Motor neuron (in vitro differentiated cells): ENCODE results near the gene CYTH4. TPM values are rescaled to one million over a fixed set of nuclear protein-coding genes. Genes with fewer than 3 reads are reported as not detected.
A peak's percentile ranks its signal among the peaks of the same experiment; 100 is the strongest.

Source experiments
- ATAC-seq, 8 experiments: fragments of 200-7000 bp; cut with Tn5 transposase; replicated peaks in 6 of 8; 2 replicates each; pipeline ENCODE4 v1.8.0; 2021; ENCODE audit warnings: mild to moderate bottlenecking in 8 of 8, moderate library complexity in 8 of 8
- H3K27ac ChIP-seq, 2 donors: fragments of 250-450 bp; sonication (Bioruptor Pico); 2 replicates each; pipeline ENCODE4 v1.9.0; 2021; ENCODE audit warnings: antibody characterized with exemption in 2 of 2, mild to moderate bottlenecking in 2 of 2, moderate library complexity in 1 of 2
- H3K4me1 ChIP-seq, 2 donors: fragments of 250-450 bp; sonication (Bioruptor Pico); replicated peaks in 1 of 2; 2 replicates each; pipeline ENCODE4 v1.6.1; 2021; ENCODE audit warnings: antibody characterized with exemption in 2 of 2, mild to moderate bottlenecking in 2 of 2, moderate library complexity in 1 of 2
- H3K4me3 ChIP-seq, 5 donors: fragments of 250-450 bp; sonication (Bioruptor Pico); 2 replicates each; pipeline ENCODE4 v1.9.0; 2021; ENCODE audit warnings: antibody characterized with exemption in 5 of 5, mild to moderate bottlenecking in 5 of 5, moderate library complexity in 4 of 5
- WGBS, 10 experiments: fragments of 450-650 bp; shearing (Covaris generic); methylation state at CpG; one replicate each; pipeline ENCODE4 v1.0.0; 2022; 5-methylcytosine and 5-hydroxymethylcytosine counted together
- in situ Hi-C, 9 experiments: fragments of 400-800 bp; cut with MboI; loops; one replicate each; pipeline ENCODE4 v1.15.0; 2021; ENCODE audit warnings: low sequenced_read_pairs in 9 of 9, low pct_unique_long_range_greater_than_20kb in 2 of 9; ENCODE audit not compliant: unreplicated experiment in 9 of 9
- total RNA-seq, 8 experiments: library from RNA; unstranded; fragments of 300-600 nt; gene quantifications; 2 replicates each; pipeline versions ENCODE4 v1.2.3 to v1.2.4, GENCODE V29; 2022

CYTH4 gene
- total RNA-seq, 8 experiments from 2014 or later = 0.50 to 2.9 (median 1.6) TPM; not detected in 3

GRCh38 chr22:37254867-37255233 lies 27.5 kb upstream of the CYTH4 start:
- Histone ChIP-seq H3K4me3 (no peak overlapping the region), H3K27ac (no peak overlapping the region), H3K4me1 (peaks cover 18 to 25% of the 10 kb centered on the region in 2 donors)
- 10 to 65% (median 38%) methylated on average over 2 to 5 of the region's 5 CpGs for WGBS, 10 experiments
- in situ Hi-C loops = no loop called here
- peak in 2 of 8 experiments; percentile 8 to 11 for ATAC-seq

- no peak for ATAC-seq
- in situ Hi-C loops = no loop called here
Measured at GRCh38 chr22:37255558-37256006, 26.7 kb upstream of the CYTH4 start.

GRCh38 chr22:37256075-37256726 lies 26.1 kb upstream of the CYTH4 start:
- in situ Hi-C loops = no loop called here
- WGBS, 10 experiments = 93 to 100% (median 100%) methylated on average over 1 to 3 of the region's 10 CpGs; no CpG with 5 or more reads in 7 of the 10 experiments
- Histone ChIP-seq H3K4me3 (no peak overlapping the region), H3K4me1 (peaks cover 24 to 30% of the 10 kb centered on the region in 2 donors), H3K27ac (no peak overlapping the region)
- no peak for ATAC-seq

More at GRCh38 chr22:37255558-37256006, 26.7 kb upstream of the CYTH4 start:
- no peak overlapping the region for H3K27ac ChIP-seq
- no peak overlapping the region for H3K4me3 ChIP-seq
- H3K4me1 ChIP-seq = peaks cover 22 to 29% of the 10 kb centered on the region in 2 donors

- Histone ChIP-seq H3K27ac (peak overlapping the region; percentile 57 to 71), H3K4me1 (peaks cover 24 to 28% of the 10 kb centered on the region in 2 donors), H3K4me3 (no peak overlapping the region)
- in situ Hi-C loops = no loop called here
- no peak for ATAC-seq
- WGBS, 10 experiments = 31 to 98% (median 71%) methylated on average over 3 to 7 of the region's 9 CpGs; no CpG with 5 or more reads in 1 of the 10 experiments
Measured at GRCh38 chr22:37258005-37258752, 24.1 kb upstream of the CYTH4 start.

- 0 to 74% (median 44%) methylated on average over 1 to 12 of the region's 14 CpGs; no CpG with 5 or more reads in 2 of the 10 experiments for WGBS, 10 experiments
- peak; percentile 81 to 94 (median 88) for ATAC-seq
- Histone ChIP-seq H3K4me3 (peak overlapping the region in 1 of 5 donors; percentile 2), H3K27ac (peak overlapping the region; percentile 57 to 71), H3K4me1 (peaks cover 24 to 28% of the 10 kb centered on the region in 2 donors)
- in situ Hi-C loops = no loop called here
Measured at GRCh38 chr22:37258753-37259401, 23.4 kb upstream of the CYTH4 start.

GRCh38 chr22:37259540-37260029 lies 22.7 kb upstream of the CYTH4 start:
- ATAC-seq = peak; percentile 49 to 79 (median 60)
- in situ Hi-C loops = no loop called here
- Histone ChIP-seq H3K4me3 (peak overlapping the region in 1 of 5 donors; percentile 2), H3K27ac (peak overlapping the region; percentile 57 to 71), H3K4me1 (peaks cover 24 to 28% of the 10 kb centered on the region in 2 donors)
- 0 to 100% (median 16%) methylated on average over 1 to 18 of the region's 23 CpGs; no CpG with 5 or more reads in 2 of the 10 experiments for WGBS, 10 experiments

- no peak overlapping the region for H3K27ac ChIP-seq
- 10 to 100% (median 50%) methylated on average over 1 to 12 of the region's 15 CpGs; no CpG with 5 or more reads in 1 of the 10 experiments for WGBS, 10 experiments
- peaks cover 24 to 28% of the 10 kb centered on the region in 2 donors for H3K4me1 ChIP-seq
- ATAC-seq = no peak
- in situ Hi-C loops = no loop called here
- H3K4me3 ChIP-seq = no peak overlapping the region
Measured at GRCh38 chr22:37260155-37260795, 22.0 kb upstream of the CYTH4 start.

GRCh38 chr22:37260901-37261336 lies 21.4 kb upstream of the CYTH4 start:
- in situ Hi-C loops = no loop called here
- Histone ChIP-seq H3K27ac (no peak overlapping the region), H3K4me1 (peaks cover 24 to 28% of the 10 kb centered on the region in 2 donors), H3K4me3 (no peak overlapping the region)
- WGBS, 10 experiments = 6 to 75% (median 20%) methylated on average over 2 to 9 of the region's 14 CpGs; no CpG with 5 or more reads in 3 of the 10 experiments
- peak in 4 of 8 experiments; percentile 6 to 36 (median 27) for ATAC-seq

- no peak overlapping the region for H3K27ac ChIP-seq
- no peak for ATAC-seq
- H3K4me1 ChIP-seq = peaks cover 24 to 28% of the 10 kb centered on the region in 2 donors
- 20 to 70% (median 51%) methylated on average over 1 to 3 of the region's 5 CpGs; no CpG with 5 or more reads in 6 of the 10 experiments for WGBS, 10 experiments
- no peak overlapping the region for H3K4me3 ChIP-seq
- in situ Hi-C loops = no loop called here
Measured at GRCh38 chr22:37262346-37262745, 20.0 kb upstream of the CYTH4 start.

- no peak for ATAC-seq
- H3K4me1 ChIP-seq = peaks cover 14 to 15% of the 10 kb centered on the region in 2 donors
- in situ Hi-C loops = no loop called here
- 0 to 100% (median 70%) methylated on average over 1 to 5 of the region's 10 CpGs for WGBS, 10 experiments
- H3K4me3 ChIP-seq = no peak overlapping the region
- H3K27ac ChIP-seq = no peak overlapping the region
Measured at GRCh38 chr22:37263966-37264887, 18.1 kb upstream of the CYTH4 start.

- WGBS, 10 experiments = 40 to 80% (median 60%) methylated on average over 1 to 14 of the region's 18 CpGs; no CpG with 5 or more reads in 5 of the 10 experiments
- no peak overlapping the region for H3K27ac ChIP-seq
- in situ Hi-C loops = no loop called here
- peak in 5 of 8 experiments; percentile 16 to 52 (median 38) for ATAC-seq
- no peaks in the 10 kb centered on the region for H3K4me1 ChIP-seq
- no peak overlapping the region for H3K4me3 ChIP-seq
Measured at GRCh38 chr22:37266581-37267134, 15.7 kb upstream of the CYTH4 start.
